Measurements from ENCODE around the gene BHLHA15.

DNA sequence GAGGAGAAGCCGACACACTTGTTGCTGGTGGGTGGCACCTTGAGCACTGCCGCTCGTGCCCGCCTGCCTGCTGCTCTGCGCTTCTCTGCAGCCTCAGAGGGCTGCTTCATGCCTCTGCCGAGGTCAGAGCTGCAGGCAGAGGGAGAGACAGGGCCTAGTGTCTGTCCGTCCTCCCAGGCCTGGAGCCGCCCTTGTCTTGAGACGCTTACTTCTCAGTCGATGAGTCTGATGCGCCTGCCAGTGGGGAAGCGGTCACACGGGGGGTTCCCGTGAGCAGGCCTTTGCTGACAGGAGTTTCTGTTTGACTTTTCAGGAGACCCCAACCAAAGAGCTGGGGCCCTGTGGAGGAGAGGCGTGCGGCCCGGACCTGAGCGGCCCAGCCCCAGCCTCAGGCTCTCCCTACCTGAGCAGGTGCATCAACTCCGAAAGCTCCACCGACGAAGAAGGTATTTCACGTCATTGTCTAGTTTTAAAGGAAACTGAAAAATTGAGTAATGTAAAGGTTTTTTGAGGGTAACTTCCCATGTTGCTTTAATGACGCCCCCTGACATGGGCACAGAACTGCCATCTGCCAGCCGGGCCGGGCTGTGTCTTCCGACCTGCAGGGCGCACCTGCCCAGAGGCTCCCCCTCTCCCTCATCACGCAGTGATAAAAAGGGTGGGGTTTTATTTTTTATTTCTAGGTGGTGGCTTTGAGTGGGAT, 7.8 kb upstream of the BHLHA15 start:
- TF ChIP-seq EZH2 (IDR thresholded peaks at IDR 0.05; ENCODE audit: low read length, missing control alignments) (no peak), CTCF (conservative IDR thresholded peaks at IDR 0.05 in 1 of 2, IDR thresholded peaks at IDR 0.05 in 1 of 2; ENCODE audit: low read depth in 1 of 2, low read length in 2 of 2) (no peak)
